Fibroblast of skin of left quadriceps (primary cell): ENCODE results near the gene DDX52.

ENCODE experiments used
- DNase-seq, 2 experiments: peaks; one replicate each; pipeline ENCODE4 v3.0.0-alpha.2; 2013; ENCODE audit warnings: low read depth in 2 of 2

The DDX52 gene

DNA sequence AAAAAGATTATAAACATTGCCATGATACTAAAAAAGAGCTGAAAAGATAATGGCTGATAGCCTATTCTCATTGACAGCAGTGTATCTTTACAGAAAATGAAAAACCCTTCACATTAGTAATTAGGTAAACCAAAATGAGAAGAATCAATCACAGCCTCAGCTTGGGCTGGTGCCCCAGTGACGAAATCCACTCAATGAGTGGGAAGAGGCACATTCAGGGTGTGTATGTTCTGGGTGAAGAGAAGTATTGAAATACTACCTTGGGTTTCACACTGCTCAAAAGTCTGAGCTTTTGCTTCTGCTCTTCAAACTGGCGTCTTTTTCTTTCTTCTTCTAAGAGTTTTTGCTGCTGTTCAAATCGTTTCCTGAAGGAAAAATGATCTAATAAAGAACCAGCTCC is 58.2 kb downstream of the DDX52 start:
- DNase-seq, result no peak

DNA sequence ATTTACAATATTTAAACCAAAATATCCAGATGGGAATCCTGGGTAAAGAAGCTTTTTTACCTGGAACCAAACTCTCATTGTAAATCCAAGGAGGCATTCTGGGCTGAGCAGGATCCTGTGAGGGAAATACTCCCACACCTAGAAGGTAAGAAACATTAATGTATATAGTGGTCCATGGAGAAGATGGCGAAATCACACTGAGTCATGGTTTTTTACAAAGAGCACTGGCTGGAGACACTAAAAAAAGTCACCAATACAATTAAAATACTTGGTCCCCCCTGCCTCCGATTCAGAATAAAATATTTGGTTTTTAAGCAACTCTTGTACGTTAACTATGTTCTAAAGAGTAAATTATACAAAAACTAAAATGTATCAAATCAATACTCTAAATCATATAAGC is 67.0 kb downstream of the DDX52 start:
- DNase-seq, result no peak

DNA sequence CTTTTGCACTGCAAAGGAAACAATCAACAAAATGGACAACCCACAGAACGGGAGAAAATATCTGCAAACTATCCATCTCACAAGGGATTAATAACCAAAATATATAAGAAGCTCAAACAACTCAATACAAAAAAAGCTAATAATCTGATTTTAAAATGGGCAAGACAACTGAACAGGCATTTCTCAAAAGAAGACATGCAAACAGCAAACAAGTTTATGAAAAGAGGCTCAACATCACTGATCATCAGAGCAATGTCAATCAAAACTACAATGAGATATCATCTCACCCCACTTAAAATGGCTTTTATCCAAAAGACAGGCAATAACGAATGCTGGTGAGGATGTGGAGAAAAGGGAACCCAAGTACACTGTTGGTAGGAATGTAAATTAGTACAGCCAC is 68.8 kb downstream of the DDX52 start:
- DNase-seq, result no peak

DNA sequence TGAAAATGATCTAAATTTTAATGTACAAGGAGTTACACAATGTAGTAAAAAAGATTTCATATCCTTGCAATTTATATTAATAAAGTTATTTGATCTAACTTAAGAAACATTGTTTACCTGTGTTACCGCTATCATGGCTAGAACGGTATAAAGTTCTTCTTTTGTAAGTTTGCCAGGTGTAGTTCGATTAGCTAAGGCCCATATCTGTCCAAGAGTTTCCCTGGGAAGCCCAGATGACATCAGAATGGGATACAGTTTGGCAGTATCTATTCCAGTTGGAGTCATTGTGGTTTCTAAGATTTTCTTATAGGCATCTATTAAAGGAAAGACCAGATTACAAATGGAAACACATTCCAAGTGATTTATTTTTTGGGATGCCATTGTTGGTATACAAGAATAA is 71.6 kb downstream of the DDX52 start:
- no peak for DNase-seq

DNA sequence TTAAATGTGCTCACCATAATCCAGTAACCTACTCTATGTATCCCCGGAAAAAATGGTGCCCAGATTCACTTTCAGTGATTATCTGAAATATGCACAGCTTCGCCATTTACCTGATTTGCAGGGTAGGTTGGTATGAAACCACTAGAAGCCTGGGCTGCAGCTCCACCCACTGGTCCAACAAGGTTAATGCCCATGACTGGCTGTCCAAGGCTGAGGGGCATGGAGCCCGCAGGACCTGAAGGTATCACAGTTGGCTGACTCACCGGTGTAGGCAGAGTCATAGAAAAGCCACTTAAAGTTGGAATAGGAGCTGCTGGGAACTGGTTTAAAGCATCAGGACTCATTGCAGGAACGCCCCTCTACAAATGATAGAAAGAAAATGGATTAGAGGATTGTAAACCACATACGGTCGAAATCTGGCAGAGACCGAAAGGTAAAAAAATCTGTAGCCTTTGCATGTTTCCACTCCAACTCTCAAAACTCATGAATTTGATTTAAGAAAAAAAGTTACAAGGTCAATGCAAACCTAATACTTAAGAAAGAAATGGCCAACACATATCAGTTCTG is 72.6 kb downstream of the DDX52 start:
- peak; percentile 4 to 9 for DNase-seq

DNA sequence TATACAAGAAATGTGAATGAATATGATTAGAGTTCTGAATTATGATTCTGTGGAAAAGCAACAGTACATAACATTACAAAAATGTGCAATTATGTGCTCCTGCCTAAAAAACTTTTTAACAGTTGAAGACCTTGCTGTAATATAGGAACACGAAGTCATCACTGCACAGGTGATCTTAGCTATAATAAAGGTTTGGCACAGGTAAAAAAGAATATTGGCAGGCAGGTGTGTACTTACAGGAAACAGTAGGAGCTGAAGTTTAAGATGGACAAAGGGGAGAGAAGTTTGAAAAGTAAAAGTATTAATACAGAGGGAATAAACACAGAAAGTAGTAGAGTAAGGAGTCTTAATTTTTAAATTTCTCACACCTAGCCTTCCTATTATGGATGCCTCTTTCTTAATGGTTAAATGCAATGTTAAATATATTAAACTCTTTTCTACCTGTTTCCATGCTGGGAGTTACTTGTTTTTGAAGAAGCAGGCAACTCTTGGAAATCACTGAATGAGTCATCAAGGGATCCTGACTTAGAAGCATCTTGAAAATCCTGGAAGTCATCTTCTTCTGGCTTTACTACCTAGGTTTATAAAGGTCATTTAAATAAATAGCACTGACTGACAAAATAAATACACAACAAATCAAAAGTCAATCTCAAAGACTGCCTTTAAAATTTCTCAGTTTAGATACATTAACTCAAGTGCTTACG is 74.7 kb downstream of the DDX52 start:
- no peak for DNase-seq

DNA sequence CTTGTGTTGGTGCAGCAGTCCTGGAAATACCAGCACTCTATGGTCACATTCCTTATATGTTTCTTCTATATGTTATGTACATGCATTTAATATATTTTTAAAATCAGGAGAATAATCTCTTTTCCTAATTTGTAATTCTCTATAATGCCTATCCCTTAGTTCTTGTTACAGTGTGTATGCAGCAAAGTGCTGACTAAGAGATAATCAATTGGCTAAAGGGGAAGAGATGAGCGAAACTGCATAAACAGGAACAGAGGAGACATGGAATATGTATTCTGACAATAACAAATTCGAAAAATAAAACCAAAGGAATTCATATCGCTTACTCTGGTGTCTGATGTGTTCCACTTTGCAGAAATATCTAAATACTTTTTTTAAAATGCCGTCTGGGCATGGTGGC is 75.7 kb downstream of the DDX52 start:
- DNase-seq, result no peak

DNA sequence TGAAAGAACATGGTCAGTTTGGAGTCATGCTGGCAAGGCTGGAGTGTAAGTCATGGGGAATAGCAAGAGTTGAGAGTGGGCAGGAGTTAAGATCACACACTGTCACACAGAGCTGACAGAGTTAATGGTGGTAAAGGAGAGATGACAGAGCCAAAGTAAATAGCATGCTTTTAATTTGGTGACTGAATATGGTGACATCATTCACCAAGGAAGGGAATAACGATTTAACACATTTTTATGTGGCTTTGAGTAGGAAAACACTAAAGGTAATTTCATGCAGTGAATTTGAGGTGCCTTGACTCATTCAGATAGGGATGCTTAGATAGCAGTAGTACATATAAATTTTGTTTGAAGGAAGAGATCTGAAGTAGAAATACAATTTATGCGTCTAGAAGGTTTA is 76.1 kb downstream of the DDX52 start:
- no peak for DNase-seq

DNA sequence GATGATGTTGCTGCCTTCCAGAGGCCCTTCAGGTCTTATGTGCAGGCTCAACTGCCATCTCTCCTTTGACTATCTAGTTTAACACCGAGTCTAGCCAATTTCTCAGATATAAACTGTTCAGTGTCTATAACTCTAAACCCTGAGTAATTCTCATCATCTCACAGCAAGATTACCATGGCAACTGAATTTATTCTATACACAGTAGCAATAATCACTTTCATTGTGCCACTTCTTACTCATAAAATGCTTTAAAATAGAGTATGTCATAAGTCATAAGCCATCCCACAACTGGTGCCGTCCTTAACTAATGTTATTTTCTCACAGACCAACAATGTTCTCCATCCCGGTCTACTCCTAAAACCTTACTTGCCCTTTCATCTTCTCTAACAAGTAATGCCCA is 79.0 kb downstream of the DDX52 start:
- DNase-seq, result no peak

DNA sequence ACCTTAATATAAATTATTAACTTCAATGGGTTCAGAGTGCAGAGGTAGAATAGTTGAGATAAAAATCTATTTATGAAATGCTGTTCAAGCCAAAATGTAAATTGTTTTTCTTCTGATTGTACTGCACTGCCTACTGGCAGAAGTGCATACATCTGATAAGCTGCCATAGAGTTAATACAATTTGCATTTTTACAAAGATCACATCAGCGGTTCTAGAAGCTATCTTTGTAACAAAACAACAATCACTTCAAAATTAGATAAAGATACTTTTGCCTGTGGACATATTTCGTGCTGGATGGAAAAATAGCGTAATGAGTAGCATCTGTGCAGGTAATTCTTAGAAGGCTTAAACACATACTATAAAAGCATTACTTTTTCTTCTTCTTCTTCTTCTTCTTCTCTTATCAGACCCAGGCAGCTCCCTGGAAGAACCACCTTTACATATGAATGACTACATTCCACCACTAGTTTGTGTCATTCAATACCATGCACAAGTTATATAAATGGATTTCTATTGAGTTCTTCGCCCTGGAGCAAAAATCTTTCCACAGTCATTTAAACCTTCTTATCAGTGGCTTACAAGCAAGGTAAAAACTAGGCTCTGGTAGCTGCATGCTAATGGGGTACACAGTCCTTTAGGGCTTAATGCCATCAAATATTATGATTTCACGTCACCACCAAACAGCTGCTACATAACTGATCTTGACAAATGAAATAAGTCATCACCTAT is 81.1 kb downstream of the DDX52 start:
- no peak for DNase-seq
